Astrocyte of the cerebellum (primary cell): ENCODE data around the gene FARS2.

Experiments used
- DNase-seq: peaks from one replicate; pipeline ENCODE4 v3.0.0-alpha.2; 2011; ENCODE audit warnings: low read depth
- H3K4me3 ChIP-seq: 2 replicates; pipeline ENCODE4 v1.5.1; 2011; ENCODE audit warnings: mild to moderate bottlenecking, low read depth, low read length, moderate library complexity
- in situ Hi-C: cut with HindIII; loops from 2 replicates; pipeline ENCODE4 v1.10.0; 2017; ENCODE audit warnings: low sequenced_read_pairs
- TF ChIP-seq, protein P1 (sequence below): IDR thresholded peaks from 2 replicates; pipeline ENCODE4 v1.5.1; 2012; ENCODE audit warnings: low read length, low read depth, moderate library complexity, mild to moderate bottlenecking; ENCODE audit errors: missing control alignments

Gene FARS2

DNA sequence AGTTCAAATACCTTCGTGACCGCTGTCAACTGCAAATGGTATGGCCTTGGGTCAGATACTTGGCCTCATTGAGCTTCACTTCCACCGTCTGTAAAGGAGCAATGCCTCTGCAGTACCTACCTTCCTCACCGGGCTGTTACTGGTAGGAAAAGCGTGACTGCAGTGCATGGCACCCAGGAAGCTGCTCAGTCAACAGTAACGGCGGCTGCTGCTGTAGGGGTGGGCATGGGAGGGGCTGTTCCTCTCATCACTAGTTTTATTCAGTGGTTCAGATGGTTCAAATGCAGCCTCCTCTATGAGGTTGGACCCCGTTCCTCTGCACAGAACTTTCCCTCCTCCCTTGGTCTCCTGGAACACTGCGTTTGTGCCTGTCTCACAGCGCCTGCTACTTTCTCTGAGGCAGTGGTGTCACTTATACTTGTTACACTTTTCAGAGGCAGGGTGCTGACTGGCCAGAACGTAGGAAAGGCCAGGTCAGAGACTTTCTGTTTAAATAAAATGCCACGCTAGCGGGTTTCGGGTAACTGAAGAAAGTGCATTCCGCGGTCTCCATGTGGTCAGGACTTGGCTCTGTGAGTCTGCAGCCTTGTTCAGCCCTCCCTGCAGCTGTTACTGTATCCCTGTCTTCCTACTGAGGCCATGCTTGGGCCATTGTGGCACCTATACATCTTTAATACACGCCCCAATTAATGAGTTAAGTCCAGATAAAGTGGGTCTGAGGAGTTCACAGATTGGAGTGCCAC, 465.8 kb downstream of the FARS2 start:
- in situ Hi-C loops, result no loop called here
- DNase-seq, result no peak
- no peak overlapping the region for H3K4me3 ChIP-seq
- TF ChIP-seq, protein P1, sequence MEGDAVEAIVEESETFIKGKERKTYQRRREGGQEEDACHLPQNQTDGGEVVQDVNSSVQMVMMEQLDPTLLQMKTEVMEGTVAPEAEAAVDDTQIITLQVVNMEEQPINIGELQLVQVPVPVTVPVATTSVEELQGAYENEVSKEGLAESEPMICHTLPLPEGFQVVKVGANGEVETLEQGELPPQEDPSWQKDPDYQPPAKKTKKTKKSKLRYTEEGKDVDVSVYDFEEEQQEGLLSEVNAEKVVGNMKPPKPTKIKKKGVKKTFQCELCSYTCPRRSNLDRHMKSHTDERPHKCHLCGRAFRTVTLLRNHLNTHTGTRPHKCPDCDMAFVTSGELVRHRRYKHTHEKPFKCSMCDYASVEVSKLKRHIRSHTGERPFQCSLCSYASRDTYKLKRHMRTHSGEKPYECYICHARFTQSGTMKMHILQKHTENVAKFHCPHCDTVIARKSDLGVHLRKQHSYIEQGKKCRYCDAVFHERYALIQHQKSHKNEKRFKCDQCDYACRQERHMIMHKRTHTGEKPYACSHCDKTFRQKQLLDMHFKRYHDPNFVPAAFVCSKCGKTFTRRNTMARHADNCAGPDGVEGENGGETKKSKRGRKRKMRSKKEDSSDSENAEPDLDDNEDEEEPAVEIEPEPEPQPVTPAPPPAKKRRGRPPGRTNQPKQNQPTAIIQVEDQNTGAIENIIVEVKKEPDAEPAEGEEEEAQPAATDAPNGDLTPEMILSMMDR, result no peak

DNA sequence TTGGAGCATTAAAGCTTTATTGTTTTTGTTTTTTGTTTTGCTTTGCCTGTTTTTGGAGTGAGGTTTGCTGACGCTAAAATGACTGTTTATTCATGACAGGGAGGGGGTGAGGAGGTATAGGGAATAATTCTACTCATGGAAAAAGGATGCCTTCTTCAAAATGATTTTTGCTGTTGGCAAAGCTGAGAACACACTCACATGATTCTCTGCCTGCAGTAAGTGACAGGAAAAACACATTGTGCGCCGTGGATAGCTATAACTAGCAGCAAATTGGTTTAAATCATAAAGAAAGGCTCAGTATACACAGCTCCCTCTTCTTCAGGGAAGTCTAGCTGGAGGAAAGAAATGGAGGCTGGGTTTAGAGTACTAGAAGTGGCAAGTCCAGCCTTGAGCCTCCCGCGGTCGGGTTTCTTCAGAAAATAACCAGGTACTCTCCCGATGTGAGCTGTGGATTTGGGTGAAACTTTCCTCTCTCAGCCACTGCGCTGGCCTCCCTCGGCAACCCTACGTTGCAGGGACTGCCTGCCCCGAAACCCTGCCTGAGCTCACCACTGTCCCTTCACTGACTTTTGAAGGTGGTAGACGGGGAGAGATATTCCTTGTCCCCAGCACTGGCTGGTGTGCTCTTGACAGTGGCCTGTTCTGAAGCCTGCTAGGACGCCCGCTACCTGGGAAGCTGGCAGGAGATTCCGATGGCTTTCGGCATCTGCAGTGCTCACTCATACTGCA, 467.2 kb downstream of the FARS2 start:
- in situ Hi-C loops, result no loop called here
- no peak overlapping the region for H3K4me3 ChIP-seq
- DNase-seq, result no peak
- TF ChIP-seq, protein P1, result no peak

DNA sequence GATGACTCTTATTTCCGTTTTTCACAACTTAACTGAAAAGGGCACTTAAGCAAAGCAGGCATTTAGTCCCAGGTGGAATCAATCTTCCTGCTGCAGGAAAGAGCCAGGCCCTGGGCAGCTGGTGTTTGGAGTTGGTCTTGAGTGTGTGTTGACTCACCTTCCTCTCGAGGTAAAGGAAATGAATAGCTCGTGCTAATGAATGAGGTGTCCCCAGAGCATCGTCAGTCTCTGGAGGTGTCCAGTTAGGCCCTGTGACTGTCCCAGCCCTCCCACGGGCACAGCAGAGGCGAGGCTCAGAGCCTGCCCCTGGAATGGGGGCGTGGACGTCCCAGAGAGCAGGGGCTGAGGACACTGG, 467.7 kb downstream of the FARS2 start:
- TF ChIP-seq, protein P1, result no peak

DNA sequence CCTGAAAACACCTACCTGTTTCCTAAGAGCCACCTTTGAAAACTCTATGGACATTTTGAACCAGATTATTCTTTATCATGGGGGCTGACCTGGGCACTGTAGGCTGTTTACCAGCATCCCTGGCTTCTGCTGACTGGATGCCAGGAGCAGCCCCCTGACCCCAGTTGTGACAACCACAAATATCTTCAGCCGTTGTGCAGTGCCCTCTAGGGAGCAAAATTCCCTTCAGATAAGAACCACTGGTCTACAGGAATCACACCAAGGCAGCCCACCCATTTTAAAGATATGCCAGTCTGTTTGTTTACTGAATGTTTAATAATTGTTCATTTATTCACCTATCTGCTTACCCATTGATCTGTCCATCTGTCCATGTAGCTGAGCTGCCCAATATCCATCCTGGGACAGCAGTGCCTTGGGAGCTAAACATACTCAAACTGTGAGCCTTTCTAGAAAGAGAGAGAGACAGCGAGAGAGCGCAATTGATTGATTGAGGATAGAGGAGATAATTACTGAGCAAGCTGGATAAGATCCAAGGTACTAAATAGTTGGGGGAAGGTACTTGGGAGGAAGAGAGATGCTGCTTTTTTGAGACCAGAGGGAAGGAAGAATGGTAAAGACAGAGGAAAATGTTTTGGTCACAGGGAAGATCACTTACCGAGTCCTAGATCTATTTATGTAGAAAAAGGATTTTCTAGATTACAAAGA, 468.7 kb downstream of the FARS2 start:
- in situ Hi-C loops, result no loop called here
- TF ChIP-seq, protein P1, result no peak
- no peak overlapping the region for H3K4me3 ChIP-seq
- DNase-seq, result no peak

More for the DNA sequence above, 467.7 kb downstream of the FARS2 start:
- H3K4me3 ChIP-seq, result no peak overlapping the region
- in situ Hi-C loops, result no loop called here
- no peak for DNase-seq

DNA sequence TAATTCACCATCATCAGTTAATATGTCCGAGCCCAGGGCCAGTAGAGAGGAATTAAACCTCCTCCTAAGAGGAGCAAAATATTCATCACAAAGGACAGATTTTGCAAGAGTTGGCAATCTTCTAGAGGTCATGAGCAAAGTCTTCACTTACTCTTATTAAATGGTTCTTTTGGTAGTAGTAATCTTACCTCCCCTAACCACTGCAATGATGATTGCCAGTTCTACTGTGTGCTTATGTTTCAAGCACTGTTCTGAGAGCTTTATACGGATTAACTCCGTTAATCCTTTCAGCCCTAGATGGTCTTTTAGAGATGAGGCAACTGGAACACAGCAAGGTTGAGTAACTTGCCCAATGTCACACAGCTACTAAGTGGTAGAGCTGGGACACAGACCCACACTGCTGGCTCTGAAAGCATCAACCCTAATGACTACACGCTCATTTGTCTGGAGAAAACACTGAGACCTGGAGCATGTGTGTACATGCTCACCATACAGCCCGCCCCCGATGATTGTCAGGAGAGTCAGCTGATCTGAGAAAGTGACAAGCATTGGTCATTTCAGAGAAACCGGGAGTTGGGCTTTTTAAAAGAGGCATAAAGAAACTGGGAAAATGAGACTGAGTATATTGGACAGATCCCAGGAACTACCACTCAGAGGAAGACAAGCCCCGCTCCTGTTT, 469.4 kb downstream of the FARS2 start:
- no peak for DNase-seq
- TF ChIP-seq, protein P1, result no peak
- in situ Hi-C loops, result no loop called here
- no peak overlapping the region for H3K4me3 ChIP-seq

DNA sequence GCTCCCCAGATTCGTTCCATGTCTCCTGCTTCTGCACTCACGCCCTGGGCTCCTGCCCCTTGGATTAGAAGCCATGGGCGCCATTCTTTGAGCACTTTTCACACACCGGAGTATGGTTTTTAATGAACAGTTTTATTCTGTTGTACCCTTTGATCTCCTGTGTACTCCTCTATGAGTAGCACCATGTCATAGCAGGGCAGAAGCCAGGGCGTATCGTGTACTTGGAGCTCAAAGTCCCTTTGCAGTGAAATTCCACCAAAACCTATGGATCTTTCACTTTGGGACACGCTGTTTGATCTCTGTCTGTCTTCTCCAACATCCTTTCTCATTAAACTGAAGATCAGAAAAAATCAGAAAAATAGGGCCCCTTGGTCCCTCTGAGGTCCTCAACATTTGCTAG, 470.1 kb downstream of the FARS2 start:
- DNase-seq, result no peak
- TF ChIP-seq, protein P1, result no peak
- in situ Hi-C loops, result no loop called here
- no peak overlapping the region for H3K4me3 ChIP-seq
